HepG2 (cell line): ENCODE results near the gene ZNFX1. TPM values are rescaled to one million over a fixed set of nuclear protein-coding genes. Genes with fewer than 3 reads are reported as not detected.

Source experiments
- AHR ChIP-seq: IDR thresholded peaks from 2 replicates; pipeline ENCODE4 v1.6.1; 2018; ENCODE audit warnings: missing genetic modification reagents, missing compliant biosample characterization
- ATRX ChIP-seq: sonication (generic); formaldehyde crosslinking; IDR thresholded peaks from 2 replicates; pipeline ENCODE4 v1.4.0; 2020; ENCODE audit warnings: missing genetic modification reagents, borderline replicate concordance
- BCL6 ChIP-seq: IDR thresholded peaks from 2 replicates; pipeline ENCODE4 v1.6.1; 2016; ENCODE audit warnings: missing genetic modification reagents, missing compliant biosample characterization
- CBFB ChIP-seq: sonication (generic); formaldehyde crosslinking; IDR thresholded peaks from 2 replicates; pipeline ENCODE4 v1.4.0; 2020; ENCODE audit warnings: missing genetic modification reagents
- CBX1 ChIP-seq: IDR thresholded peaks from one replicate; pipeline ENCODE4 v1.6.1; 2016; ENCODE audit warnings: antibody characterized with exemption, low read depth
- DR1 ChIP-seq: sonication (generic); formaldehyde crosslinking; IDR thresholded peaks from 2 replicates; pipeline ENCODE4 v1.8.0; 2021; ENCODE audit warnings: mild to moderate bottlenecking, missing genetic modification reagents, inconsistent platforms
- EEA1 ChIP-seq: sonication (generic); formaldehyde crosslinking; IDR thresholded peaks from 2 replicates; pipeline ENCODE4 v1.5.1; 2020; ENCODE audit warnings: mild to moderate bottlenecking, missing genetic modification reagents, borderline replicate concordance
- FLYWCH1 ChIP-seq: sonication (generic); formaldehyde crosslinking; IDR thresholded peaks from 2 replicates; pipeline ENCODE4 v1.8.1; 2023; ENCODE audit warnings: mild to moderate bottlenecking, missing genetic modification reagents
- HINFP ChIP-seq: sonication (generic); formaldehyde crosslinking; IDR thresholded peaks from 2 replicates; pipeline ENCODE4 v1.4.0; 2020; ENCODE audit warnings: low read depth, mild to moderate bottlenecking, missing genetic modification reagents
- MBNL3 ChIP-seq: fragments of 250-450 bp; sonication (Bioruptor Pico); conservative IDR thresholded peaks from 2 replicates; pipeline ENCODE4 v1.8.0; 2022; ENCODE audit warnings: mild to moderate bottlenecking, inconsistent platforms
- MED8 ChIP-seq: sonication (generic); formaldehyde crosslinking; IDR thresholded peaks from 2 replicates; pipeline ENCODE4 v1.8.1; 2023; ENCODE audit warnings: mild to moderate bottlenecking, missing genetic modification reagents; ENCODE audit not compliant: insufficient replicate concordance
- MZF1 ChIP-seq: sonication (generic); formaldehyde crosslinking; IDR thresholded peaks from 2 replicates; pipeline ENCODE4 v1.8.1; 2023; ENCODE audit warnings: mild to moderate bottlenecking, missing genetic modification reagents, borderline replicate concordance
- NFKB2 ChIP-seq: sonication (generic); formaldehyde crosslinking; IDR thresholded peaks from 2 replicates; pipeline ENCODE4 v1.4.0; 2020; ENCODE audit warnings: missing genetic modification reagents, borderline replicate concordance
- NR2C2 ChIP-seq: sonication (generic); formaldehyde crosslinking; IDR thresholded peaks from 2 replicates; pipeline ENCODE4 v1.4.0; 2020; ENCODE audit warnings: missing genetic modification reagents, mild to moderate bottlenecking, moderate library complexity, borderline replicate concordance
- TCF7L2 ChIP-seq: IDR thresholded peaks from 2 replicates; pipeline ENCODE4 v1.6.1; 2011; ENCODE audit warnings: mild to moderate bottlenecking, low read depth, low read length, moderate library complexity
- ZNF18 ChIP-seq: sonication (generic); formaldehyde crosslinking; IDR thresholded peaks from 2 replicates; pipeline ENCODE4 v1.8.0; 2022; ENCODE audit warnings: mild to moderate bottlenecking, missing genetic modification reagents; ENCODE audit not compliant: insufficient replicate concordance
- ZNF251 ChIP-seq: sonication (generic); formaldehyde crosslinking; IDR thresholded peaks from 2 replicates; pipeline ENCODE4 v1.9.0; 2021; ENCODE audit warnings: mild to moderate bottlenecking, missing genetic modification reagents
- ZNF296 ChIP-seq: sonication (generic); formaldehyde crosslinking; conservative IDR thresholded peaks from 2 replicates; pipeline ENCODE4 v1.5.0; 2020; ENCODE audit warnings: mild to moderate bottlenecking, missing genetic modification reagents
- ZNF335 ChIP-seq: sonication (generic); formaldehyde crosslinking; IDR thresholded peaks from 2 replicates; pipeline ENCODE4 v1.4.0; 2020; ENCODE audit warnings: missing genetic modification reagents
- ZNF431 ChIP-seq: sonication (generic); formaldehyde crosslinking; IDR thresholded peaks from 2 replicates; pipeline ENCODE4 v1.9.0; 2022; ENCODE audit warnings: missing genetic modification reagents, low read depth, mild to moderate bottlenecking, borderline replicate concordance
- ZNF678 ChIP-seq: sonication (generic); formaldehyde crosslinking; IDR thresholded peaks from 2 replicates; pipeline ENCODE4 v1.4.0; 2020; ENCODE audit warnings: mild to moderate bottlenecking, missing genetic modification reagents
- ZNF740 ChIP-seq: sonication (generic); formaldehyde crosslinking; IDR thresholded peaks from 2 replicates; pipeline ENCODE4 v1.4.0; 2020; ENCODE audit warnings: missing genetic modification reagents
- ZNF775 ChIP-seq: sonication (generic); formaldehyde crosslinking; IDR thresholded peaks from 2 replicates; pipeline ENCODE4 v1.4.0; 2020; ENCODE audit warnings: missing genetic modification reagents, mild to moderate bottlenecking, moderate library complexity, borderline replicate concordance
- ZNF839 ChIP-seq: sonication (generic); formaldehyde crosslinking; IDR thresholded peaks from 2 replicates; pipeline ENCODE4 v1.4.0; 2020; ENCODE audit warnings: missing genetic modification reagents, mild to moderate bottlenecking, borderline replicate concordance
- polyA plus RNA-seq, 8 experiments: library from polyadenylated mRNA; depleted of rRNA in 3 of 8; stranded (reverse) in 7 of 8; unstranded in 1 of 8; fragments of >200 nt; fragmentation: Illumina TruSeq in 4 of 8; extraction: Trizol in 4 of 8; gene quantifications; 2 replicates each; pipeline versions ENCODE4 v1.2.1 to v1.2.3, GENCODE V29; 2011 to 2016; ENCODE audit warnings: low read depth in 4 of 8, missing spikeins in 1 of 8, mixed read lengths in 1 of 8; ENCODE audit not compliant: insufficient read depth in 1 of 8
- total RNA-seq, 5 experiments: library from RNA; depleted of rRNA; stranded (reverse); fragments of >200 nt; fragmentation: Illumina TruSeq; extraction: Trizol; gene quantifications; 2 replicates each; pipeline ENCODE4 v1.2.3, GENCODE V29; 2016; ENCODE audit warnings: low read depth in 1 of 5
- TF ChIP-seq, protein P1 (sequence below): sonication (generic); formaldehyde crosslinking; IDR thresholded peaks from 2 replicates; pipeline ENCODE4 v1.8.0; 2022; ENCODE audit warnings: missing genetic modification reagents, mild to moderate bottlenecking, borderline replicate concordance

ZNFX1 gene
- total and polyA plus RNA-seq, 2 of the 13 experiments (the other 11 are each of a cell fraction or from before 2014, with no cell fraction given) = 2.9 to 11.1 TPM

DNA sequence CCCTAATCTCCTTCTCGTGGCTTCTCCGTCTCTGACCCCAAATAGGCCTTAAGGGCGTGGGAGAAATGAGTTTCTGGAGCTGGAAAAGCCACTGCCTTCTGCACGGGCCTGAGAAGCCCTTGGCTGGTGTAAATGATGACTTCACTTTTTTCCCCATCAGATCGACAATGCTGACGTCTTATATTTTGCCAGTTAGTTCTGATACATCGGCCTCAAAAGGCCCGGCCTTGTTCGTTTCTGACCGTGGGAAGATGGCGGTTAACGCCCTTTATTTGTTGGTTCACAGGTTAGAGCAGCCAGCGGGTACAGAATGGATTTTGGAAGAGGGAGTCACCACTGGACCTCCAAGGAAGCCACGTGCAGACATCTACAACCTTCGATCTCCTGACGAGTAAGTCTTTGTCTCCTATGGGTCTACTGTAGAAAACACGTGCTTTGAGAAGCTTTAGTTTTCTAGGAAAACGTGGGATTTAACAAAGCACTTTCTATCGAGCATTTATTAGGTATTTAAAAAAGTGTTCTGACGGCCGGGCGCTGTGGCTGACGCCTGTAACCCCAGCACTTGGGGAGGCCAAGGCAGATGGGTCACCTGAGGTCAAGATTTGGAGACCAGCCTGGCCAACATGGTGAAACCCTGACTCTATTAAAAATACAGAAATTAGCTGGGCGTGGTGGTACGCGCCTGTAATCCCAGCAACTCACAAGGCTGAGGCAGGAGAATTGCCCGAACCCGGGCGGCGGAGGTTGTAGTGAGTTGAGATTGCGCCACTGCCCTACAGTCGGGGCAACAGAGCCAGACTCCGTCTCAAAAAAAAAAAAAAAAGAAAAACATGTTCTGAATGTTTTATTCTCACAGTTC lies 1.2 kb upstream of the ZNFX1 start (continued):
- TF ChIP-seq NFKB2 (CRISPR knock-in tag) (0 out of 2 replicates have a peak, but pooled peaks have one; percentile 8), DR1 (CRISPR knock-in tag) (peak; percentile 55; the same call in 1 of the 2 replicates), ATRX (CRISPR knock-in tag) (no peak), ZNF431 (CRISPR knock-in tag) (no peak), EEA1 (CRISPR knock-in tag) (no peak), ZNF251 (CRISPR knock-in tag) (no peak), AHR (CRISPR knock-in tag) (no peak; the same call in 1 of the 2 replicates), ZNF740 (no peak), FLYWCH1 (no peak), ZNF839 (CRISPR knock-in tag) (no peak; the same call in 1 of the 2 replicates), CBFB (no peak), MZF1 (CRISPR knock-in tag) (peak; percentile 69; the same call in 1 of the 2 replicates), BCL6 (CRISPR knock-in tag) (no peak), ZNF18 (CRISPR knock-in tag) (peak; percentile 9), ZNF296 (CRISPR knock-in tag) (peak; percentile 80; the same call in 1 of the 2 replicates), ZNF775 (CRISPR knock-in tag) (peak; percentile 33), TCF7L2 (no peak), ZNF678 (CRISPR knock-in tag) (no peak), MED8 (CRISPR knock-in tag) (no peak), CBX1 (no peak), HINFP (CRISPR knock-in tag) (no peak), NR2C2 (CRISPR knock-in tag) (no peak), MBNL3 (CRISPR knock-in tag) (no peak), ZNF335 (CRISPR knock-in tag) (no peak; the same call in 1 of the 2 replicates)
- TF ChIP-seq, protein P1, sequence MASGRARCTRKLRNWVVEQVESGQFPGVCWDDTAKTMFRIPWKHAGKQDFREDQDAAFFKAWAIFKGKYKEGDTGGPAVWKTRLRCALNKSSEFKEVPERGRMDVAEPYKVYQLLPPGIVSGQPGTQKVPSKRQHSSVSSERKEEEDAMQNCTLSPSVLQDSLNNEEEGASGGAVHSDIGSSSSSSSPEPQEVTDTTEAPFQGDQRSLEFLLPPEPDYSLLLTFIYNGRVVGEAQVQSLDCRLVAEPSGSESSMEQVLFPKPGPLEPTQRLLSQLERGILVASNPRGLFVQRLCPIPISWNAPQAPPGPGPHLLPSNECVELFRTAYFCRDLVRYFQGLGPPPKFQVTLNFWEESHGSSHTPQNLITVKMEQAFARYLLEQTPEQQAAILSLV (CRISPR knock-in tag) = no peak
